UCSD-AML1 (cell line): ENCODE measurements around the gene ARAP1.
A peak's percentile ranks its signal among the peaks of the same experiment; 100 is the strongest.

Experiments used
- DNase-seq: peaks from one replicate; lab custom pipeline; 2025; ENCODE audit not compliant: unreplicated experiment; lab: John Stamatoyannopoulos, UW

Gene ARAP1

GRCh38 chr11:72744474-72744873, 7.7 kb downstream of the ARAP1 start:
- DNase-seq, result no peak

- no peak for DNase-seq
Measured at GRCh38 chr11:72743321-72744221, 8.6 kb downstream of the ARAP1 start.

- DNase-seq, result no peak
Measured at GRCh38 chr11:72742513-72743320, 9.5 kb downstream of the ARAP1 start.

GRCh38 chr11:72741849-72742512, 10.2 kb downstream of the ARAP1 start:
- DNase-seq, result no peak

- DNase-seq, result peak; percentile 82
Measured at GRCh38 chr11:72741429-72741833, 10.8 kb downstream of the ARAP1 start.

- no peak for DNase-seq
Measured at GRCh38 chr11:72740562-72741428, 11.4 kb downstream of the ARAP1 start.

GRCh38 chr11:72740060-72740424, 12.2 kb downstream of the ARAP1 start:
- DNase-seq, result no peak

GRCh38 chr11:72739240-72740059, 12.8 kb downstream of the ARAP1 start:
- no peak for DNase-seq

GRCh38 chr11:72738199-72739141, 13.7 kb downstream of the ARAP1 start:
- DNase-seq, result peak; percentile 75

- no peak for DNase-seq
Measured at GRCh38 chr11:72737336-72737735, 14.9 kb downstream of the ARAP1 start.

GRCh38 chr11:72736452-72737069, 15.6 kb downstream of the ARAP1 start:
- peak; percentile 85 for DNase-seq

GRCh38 chr11:72735495-72736027, 16.6 kb downstream of the ARAP1 start:
- DNase-seq, result peak; percentile 40

GRCh38 chr11:72732329-72732728, 19.9 kb downstream of the ARAP1 start:
- DNase-seq, result no peak

- no peak for DNase-seq
Measured at GRCh38 chr11:72730737-72731136, 21.5 kb downstream of the ARAP1 start.

- no peak for DNase-seq
Measured at GRCh38 chr11:72730243-72730642, 22.0 kb downstream of the ARAP1 start.

GRCh38 chr11:72727521-72727920, 24.7 kb downstream of the ARAP1 start:
- DNase-seq, result no peak

GRCh38 chr11:72726266-72727220, 25.7 kb downstream of the ARAP1 start:
- no peak for DNase-seq
